ENCODE data around the gene PCDH7.

The PCDH7 gene

GRCh38 chr4:30765022-30765421 lies 44.9 kb downstream of the PCDH7 start:
- TF ChIP-seq, protein P1, sequence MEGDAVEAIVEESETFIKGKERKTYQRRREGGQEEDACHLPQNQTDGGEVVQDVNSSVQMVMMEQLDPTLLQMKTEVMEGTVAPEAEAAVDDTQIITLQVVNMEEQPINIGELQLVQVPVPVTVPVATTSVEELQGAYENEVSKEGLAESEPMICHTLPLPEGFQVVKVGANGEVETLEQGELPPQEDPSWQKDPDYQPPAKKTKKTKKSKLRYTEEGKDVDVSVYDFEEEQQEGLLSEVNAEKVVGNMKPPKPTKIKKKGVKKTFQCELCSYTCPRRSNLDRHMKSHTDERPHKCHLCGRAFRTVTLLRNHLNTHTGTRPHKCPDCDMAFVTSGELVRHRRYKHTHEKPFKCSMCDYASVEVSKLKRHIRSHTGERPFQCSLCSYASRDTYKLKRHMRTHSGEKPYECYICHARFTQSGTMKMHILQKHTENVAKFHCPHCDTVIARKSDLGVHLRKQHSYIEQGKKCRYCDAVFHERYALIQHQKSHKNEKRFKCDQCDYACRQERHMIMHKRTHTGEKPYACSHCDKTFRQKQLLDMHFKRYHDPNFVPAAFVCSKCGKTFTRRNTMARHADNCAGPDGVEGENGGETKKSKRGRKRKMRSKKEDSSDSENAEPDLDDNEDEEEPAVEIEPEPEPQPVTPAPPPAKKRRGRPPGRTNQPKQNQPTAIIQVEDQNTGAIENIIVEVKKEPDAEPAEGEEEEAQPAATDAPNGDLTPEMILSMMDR (conservative IDR thresholded peaks at IDR 0.05; ENCODE audit: low read depth, low read length) = no peak
- H3K4me3 ChIP-seq (ENCODE audit: low read depth, low read length) = no peak overlapping the region
- DNase-seq (ENCODE audit: low read depth) = no peak

DNA sequence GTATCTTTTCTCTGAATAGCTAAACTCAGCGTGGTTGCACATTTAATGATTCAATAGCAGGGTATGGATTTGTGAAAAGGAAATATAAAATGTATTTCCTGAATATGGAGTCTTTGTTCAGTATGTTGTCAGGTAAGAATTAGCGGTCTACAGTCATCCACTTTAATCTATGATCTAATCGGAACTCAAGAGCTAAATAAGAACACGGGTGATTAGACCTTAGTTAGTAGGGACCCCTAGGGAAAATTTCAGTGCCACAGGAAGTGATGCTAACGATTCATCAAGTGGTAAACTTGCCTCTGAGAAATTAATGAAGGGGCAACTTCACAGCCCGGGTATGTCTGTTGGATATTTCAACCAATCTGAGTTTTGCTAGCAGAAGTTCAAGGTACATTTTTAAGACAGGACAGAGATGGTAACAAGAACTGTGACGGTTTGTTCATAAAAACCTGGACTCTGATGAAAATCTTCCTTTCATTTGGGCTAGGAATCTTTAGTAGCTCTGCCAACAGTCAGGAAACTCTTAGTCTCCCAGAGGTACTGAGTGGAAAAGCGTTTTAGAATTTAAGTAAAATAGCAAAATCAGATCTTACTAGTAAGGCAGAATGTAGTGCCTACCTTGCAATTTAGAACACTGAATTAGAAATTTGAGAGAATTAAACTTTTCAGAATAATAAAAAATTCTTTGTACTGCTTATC lies 47.1 kb downstream of the PCDH7 start:
- no peak for DNase-seq (ENCODE audit: low read depth)
- TF ChIP-seq, protein P1 (conservative IDR thresholded peaks at IDR 0.05; ENCODE audit: low read depth, low read length) = no peak
- H3K4me3 ChIP-seq (ENCODE audit: low read depth, low read length) = no peak overlapping the region

- TF ChIP-seq, protein P1 (conservative IDR thresholded peaks at IDR 0.05; ENCODE audit: low read depth, low read length) = no peak
- DNase-seq (ENCODE audit: low read depth) = peak; percentile 26
- no peak overlapping the region for H3K4me3 ChIP-seq (ENCODE audit: low read depth, low read length)
Measured at GRCh38 chr4:30768277-30768676, 48.1 kb downstream of the PCDH7 start.

GRCh38 chr4:30769093-30769492 lies 48.9 kb downstream of the PCDH7 start:
- no peak overlapping the region for H3K4me3 ChIP-seq (ENCODE audit: low read depth, low read length)
- TF ChIP-seq, protein P1 (conservative IDR thresholded peaks at IDR 0.05; ENCODE audit: low read depth, low read length) = no peak
- DNase-seq (ENCODE audit: low read depth) = no peak

DNA sequence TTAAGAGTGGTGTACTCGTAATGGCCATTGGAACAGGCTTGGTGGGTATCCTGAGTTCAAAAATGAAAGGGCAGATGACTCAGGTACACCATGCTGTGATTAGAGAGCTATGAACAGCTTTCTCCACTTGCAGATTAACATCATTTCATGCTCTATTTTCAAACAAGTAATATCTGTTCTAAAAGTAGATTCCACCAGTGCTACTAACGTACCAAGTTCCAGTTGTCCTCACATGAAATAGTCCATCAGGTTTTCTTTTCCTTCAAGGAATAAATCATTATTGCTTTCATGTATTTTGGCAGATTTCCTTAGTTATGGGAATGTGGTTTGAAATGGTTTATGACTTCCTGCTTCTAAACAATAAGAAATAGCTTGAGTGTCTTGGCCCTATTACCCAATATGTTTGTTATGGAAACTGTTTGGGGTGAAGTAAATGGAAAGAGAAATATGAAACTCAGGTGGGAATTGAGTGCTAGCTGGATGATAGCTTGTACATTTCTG lies 49.9 kb downstream of the PCDH7 start:
- TF ChIP-seq, protein P1 (conservative IDR thresholded peaks at IDR 0.05; ENCODE audit: low read depth, low read length) = no peak
- DNase-seq (ENCODE audit: low read depth) = peak; percentile 72
- H3K4me3 ChIP-seq (ENCODE audit: low read depth, low read length) = no peak overlapping the region

DNA sequence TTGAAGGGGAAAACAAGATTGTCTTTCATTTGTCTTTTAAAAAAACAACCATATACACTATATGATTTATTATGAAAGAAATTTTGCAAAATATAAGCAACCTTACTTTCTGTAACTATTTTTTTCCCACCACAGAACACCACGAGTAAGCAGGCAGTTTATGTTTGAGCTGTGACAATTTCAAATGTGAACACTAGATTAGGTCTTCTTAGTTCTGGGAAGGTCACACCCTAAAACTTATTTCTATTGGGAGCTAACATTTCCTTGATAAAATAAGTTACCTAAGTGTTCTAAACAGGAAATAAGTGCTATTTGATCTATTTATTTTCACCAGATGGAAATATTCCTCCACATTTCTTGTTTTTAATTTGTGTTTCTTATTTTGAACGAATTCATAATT lies 50.6 kb downstream of the PCDH7 start:
- H3K4me3 ChIP-seq (ENCODE audit: low read depth, low read length) = no peak overlapping the region
- DNase-seq (ENCODE audit: low read depth) = no peak
- TF ChIP-seq, protein P1 (conservative IDR thresholded peaks at IDR 0.05; ENCODE audit: low read depth, low read length) = no peak

DNA sequence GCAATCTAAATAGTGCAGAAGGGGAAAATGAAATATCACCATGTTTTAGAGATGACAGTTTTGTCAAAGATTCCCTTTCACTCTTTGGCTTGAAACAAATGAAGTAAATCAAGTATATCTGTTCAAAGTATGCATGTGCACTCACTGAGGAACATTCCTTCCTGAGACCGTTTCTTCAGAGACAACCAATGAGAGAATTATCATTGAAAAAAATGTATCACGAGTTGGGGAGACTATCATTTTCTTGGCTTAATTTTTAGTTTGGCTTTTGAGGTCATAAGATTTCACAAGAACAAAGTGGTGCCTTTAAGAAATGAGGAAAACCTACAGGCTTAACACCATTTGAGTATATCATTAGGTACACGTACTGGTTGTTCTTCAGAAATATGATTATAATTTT lies 56.3 kb downstream of the PCDH7 start:
- TF ChIP-seq, protein P1 (conservative IDR thresholded peaks at IDR 0.05; ENCODE audit: low read depth, low read length) = no peak
- H3K4me3 ChIP-seq (ENCODE audit: low read depth, low read length) = no peak overlapping the region
- no peak for DNase-seq (ENCODE audit: low read depth)
